Bronchial epithelial cell (primary cell): Measurements from ENCODE around the gene SNAPC3. TPM values are rescaled to one million over a fixed set of nuclear protein-coding genes. Genes with fewer than 3 reads are reported as not detected.
A peak's percentile ranks its signal among the peaks of the same experiment; 100 is the strongest.

Source experiments
- DNase-seq: peaks from one replicate; pipeline ENCODE4 v3.0.0-alpha.2; 2010; ENCODE audit warnings: low read depth
- FAIRE-seq: peaks from 2 replicates; lab custom pipeline; 2011; peaks lifted over from hg19 to GRCh38; lab: Jason Lieb, UNC
- H3K27me3 ChIP-seq: 2 replicates; pipeline ENCODE4 v1.5.1; 2011; ENCODE audit warnings: low read length; ENCODE audit not compliant: control insufficient read depth, insufficient read depth
- H3K36me3 ChIP-seq: 2 replicates; pipeline ENCODE4 v1.5.1; 2011; ENCODE audit warnings: low read length; ENCODE audit not compliant: control insufficient read depth, insufficient read depth
- H3K4me3 ChIP-seq: 2 replicates; pipeline ENCODE4 v1.5.1; 2011; ENCODE audit warnings: mild to moderate bottlenecking, low read depth, low read length, control low read depth
- total RNA-seq: library from RNA; depleted of rRNA; stranded (reverse); fragments of >200 nt; gene quantifications from 2 replicates; pipeline ENCODE4 v1.2.1, GENCODE V29; 2014
- TF ChIP-seq, protein P1 (sequence below): IDR thresholded peaks from 2 replicates; pipeline ENCODE4 v1.5.1; 2011; ENCODE audit warnings: mild to moderate bottlenecking, moderate library complexity, low read length, control low read depth, inconsistent platforms; ENCODE audit not compliant: insufficient read depth, severe bottlenecking

The SNAPC3 gene
- total RNA-seq, 1 donor from 2014 or later = 33.7 TPM

DNA sequence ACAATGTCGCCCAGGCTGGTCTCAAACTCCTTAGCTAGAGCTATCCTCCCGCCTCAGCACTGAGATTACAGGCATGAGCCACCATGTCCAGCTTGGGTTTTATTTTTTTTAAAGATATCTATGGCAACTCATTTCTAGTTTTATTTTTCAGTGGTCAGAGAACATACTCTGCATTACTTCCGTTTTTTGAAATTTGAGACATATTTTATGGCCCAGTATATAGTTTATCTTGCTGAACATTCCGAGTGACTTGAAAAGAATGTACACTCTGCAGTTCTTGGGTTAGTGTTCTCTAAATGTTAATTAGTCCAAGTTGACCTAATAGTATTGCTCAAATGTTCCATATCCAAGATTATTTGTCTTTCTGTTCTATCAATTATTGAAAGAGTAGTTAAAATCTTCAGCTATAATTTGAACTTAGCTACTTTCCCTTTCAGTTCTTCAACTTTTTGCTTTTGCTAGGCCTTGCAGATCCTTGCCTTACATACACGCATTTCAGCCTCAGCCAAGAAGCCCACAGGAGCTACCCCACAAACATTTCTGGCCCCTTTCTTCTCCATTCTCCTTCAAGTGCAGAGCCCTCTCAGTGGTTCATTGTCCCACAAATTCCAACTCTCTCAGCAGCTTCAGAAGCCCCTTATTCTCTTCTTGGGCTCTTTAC is 22.3 kb upstream of the SNAPC3 start:
- TF ChIP-seq, protein P1, sequence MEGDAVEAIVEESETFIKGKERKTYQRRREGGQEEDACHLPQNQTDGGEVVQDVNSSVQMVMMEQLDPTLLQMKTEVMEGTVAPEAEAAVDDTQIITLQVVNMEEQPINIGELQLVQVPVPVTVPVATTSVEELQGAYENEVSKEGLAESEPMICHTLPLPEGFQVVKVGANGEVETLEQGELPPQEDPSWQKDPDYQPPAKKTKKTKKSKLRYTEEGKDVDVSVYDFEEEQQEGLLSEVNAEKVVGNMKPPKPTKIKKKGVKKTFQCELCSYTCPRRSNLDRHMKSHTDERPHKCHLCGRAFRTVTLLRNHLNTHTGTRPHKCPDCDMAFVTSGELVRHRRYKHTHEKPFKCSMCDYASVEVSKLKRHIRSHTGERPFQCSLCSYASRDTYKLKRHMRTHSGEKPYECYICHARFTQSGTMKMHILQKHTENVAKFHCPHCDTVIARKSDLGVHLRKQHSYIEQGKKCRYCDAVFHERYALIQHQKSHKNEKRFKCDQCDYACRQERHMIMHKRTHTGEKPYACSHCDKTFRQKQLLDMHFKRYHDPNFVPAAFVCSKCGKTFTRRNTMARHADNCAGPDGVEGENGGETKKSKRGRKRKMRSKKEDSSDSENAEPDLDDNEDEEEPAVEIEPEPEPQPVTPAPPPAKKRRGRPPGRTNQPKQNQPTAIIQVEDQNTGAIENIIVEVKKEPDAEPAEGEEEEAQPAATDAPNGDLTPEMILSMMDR = no peak
- FAIRE-seq (no peak), DNase-seq (no peak)
- H3K27me3 ChIP-seq = no peaks in the 10 kb centered on the region
- no peak overlapping the region for H3K4me3 ChIP-seq
- H3K36me3 ChIP-seq = no peaks in the 10 kb centered on the region

DNA sequence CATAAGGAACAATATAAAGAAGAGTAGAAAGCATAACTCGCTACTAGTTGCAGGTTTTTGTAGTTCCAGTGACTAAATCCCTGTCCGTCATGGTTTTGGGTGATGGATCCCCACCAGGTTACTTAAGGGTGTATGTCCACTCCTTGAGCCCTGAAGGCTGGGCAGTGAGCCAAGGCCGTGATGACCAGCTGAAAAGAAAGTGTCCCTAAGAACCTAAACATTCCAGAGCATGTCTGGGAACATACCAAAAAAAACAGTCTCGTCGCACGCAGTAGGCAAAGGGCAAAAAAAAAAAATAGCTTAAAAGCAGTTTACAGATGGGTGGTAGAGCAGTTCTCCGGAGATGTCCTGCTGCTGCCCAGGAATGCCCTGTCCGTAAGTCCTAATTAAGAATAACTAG is 21.4 kb upstream of the SNAPC3 start:
- Histone ChIP-seq H3K36me3 (no peaks in the 10 kb centered on the region), H3K27me3 (no peaks in the 10 kb centered on the region), H3K4me3 (no peak overlapping the region)
- FAIRE-seq (no peak), DNase-seq (no peak)
- TF ChIP-seq, protein P1 = no peak

DNA sequence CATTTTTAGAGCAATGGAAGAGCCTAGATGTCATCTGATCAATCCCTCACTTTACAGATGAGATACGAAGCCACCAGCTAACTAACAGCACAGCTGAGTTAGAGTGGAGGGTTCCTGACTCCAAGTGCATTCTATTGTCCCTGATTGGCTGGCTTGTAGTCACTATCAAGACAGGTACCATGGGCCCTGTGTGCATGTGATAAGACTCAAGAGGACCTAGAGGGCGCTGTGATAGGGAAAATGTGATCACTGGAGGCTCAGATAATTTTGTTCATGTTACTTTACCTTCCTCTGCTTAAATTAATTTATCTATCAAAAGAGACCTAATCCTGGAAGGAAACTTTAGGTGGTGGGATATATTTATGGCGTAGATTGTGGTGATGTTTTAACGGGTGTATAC is 19.5 kb upstream of the SNAPC3 start:
- H3K27me3 ChIP-seq = no peaks in the 10 kb centered on the region
- TF ChIP-seq, protein P1 = peak; percentile 34
- H3K4me3 ChIP-seq = no peak overlapping the region
- H3K36me3 ChIP-seq = no peaks in the 10 kb centered on the region
- FAIRE-seq = no peak
- peak; percentile 29 for DNase-seq

DNA sequence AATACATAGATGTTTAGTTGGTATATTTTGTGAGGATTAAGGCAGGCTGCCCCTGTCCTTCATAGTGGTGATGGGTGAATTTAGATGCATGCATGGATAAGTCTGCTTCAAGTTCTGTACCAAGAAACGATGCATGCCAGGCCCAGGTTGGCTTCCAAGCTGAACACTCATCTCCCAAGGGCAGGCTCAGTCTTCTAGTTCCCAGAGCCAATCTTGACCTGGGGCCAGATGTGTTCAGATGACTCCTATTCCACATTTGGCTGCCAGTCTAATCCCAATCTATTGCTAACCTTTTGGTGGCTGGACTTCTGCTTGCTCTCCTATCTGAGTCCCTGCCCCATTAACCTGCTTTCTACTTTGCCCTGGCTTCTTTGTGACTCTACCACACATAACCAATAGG is 18.5 kb upstream of the SNAPC3 start:
- Histone ChIP-seq H3K27me3 (no peaks in the 10 kb centered on the region), H3K4me3 (no peak overlapping the region), H3K36me3 (no peaks in the 10 kb centered on the region)
- no peak for DNase-seq
- TF ChIP-seq, protein P1 = no peak
- FAIRE-seq = no peak

DNA sequence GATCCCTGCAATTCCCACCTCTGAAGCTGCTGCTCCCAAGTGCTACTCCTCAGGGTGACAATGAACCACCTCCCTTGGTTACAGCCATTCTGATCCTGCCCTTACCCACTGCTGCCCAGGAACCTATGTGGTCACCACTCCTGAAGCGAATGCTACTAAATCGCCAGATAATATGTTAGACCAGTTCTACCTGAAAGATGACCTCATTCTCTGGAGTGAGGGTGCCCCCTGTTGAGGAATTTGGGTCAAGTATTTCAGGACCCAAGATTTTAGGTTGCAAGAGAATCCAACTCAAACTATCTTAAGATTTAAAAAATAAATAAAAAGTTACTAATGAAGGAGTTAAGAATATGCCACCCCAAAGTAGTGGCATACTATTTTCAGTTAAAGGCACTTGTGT is 5.8 kb upstream of the SNAPC3 start:
- TF ChIP-seq, protein P1 = peak; percentile 35
- DNase-seq = peak; percentile 67
- Histone ChIP-seq H3K4me3 (no peak overlapping the region), H3K27me3 (no peaks in the 10 kb centered on the region), H3K36me3 (no peaks in the 10 kb centered on the region)
- FAIRE-seq = no peak

DNA sequence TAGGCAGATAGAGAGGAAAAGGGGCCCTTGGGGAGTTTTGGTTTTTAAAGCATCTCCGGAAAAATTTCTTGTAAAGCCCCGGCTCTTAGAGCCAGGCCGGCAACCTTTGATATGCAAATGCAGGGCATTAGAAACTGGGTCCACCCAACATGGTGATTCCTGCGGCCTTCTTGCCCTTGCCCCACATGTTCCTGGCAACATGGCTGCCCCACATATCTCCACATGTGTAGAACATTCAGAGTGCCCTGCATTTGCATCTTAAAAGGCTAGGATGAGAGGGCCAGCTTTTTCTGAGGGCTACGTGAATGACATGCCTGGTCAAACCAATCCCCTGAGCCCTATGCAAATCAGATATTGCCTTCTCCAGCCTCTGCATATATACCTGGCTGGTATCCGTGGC is 5.0 kb upstream of the SNAPC3 start:
- no peaks in the 10 kb centered on the region for H3K36me3 ChIP-seq
- no peak for FAIRE-seq

More for the DNA sequence above, 5.0 kb upstream of the SNAPC3 start:
- Histone ChIP-seq H3K27me3 (no peaks in the 10 kb centered on the region), H3K4me3 (no peak overlapping the region)
- TF ChIP-seq, protein P1 = no peak
- no peak for DNase-seq
